ENCODE data around the gene KRT6A. TPM values are rescaled to one million over a fixed set of nuclear protein-coding genes. Genes with fewer than 3 reads are reported as not detected.

KRT6A gene
- not detected for polyA plus RNA-seq (2013, experiment 1 of 2)
- not detected for polyA plus RNA-seq (2013, experiment 2 of 2)

GRCh38 chr12:52493172-52493571 lies at the start of gene KRT6A:
Gene KRT6A (minus strand): TSS chr12:52493257. CDS start chr12:52493188, 69 bp downstream.
- Histone ChIP-seq H2BK5ac (ENCODE audit: low read depth, low read length, poor library complexity, severe bottlenecking) (no peak within 1 kb of the TSS), H3K79me1 (replicated peaks; ENCODE audit: low read length, poor library complexity, severe bottlenecking) (no peaks in the 10 kb centered on the region), H3K4ac (ENCODE audit: low read depth in 1 of 2, low read length in 2 of 2) (no peak within 1 kb of the TSS), H4K91ac (ENCODE audit: low read length) (no peak within 1 kb of the TSS), H3K27me3 (ENCODE audit: control insufficient read depth in 1 of 2, insufficient read depth in 1 of 2, low read length in 2 of 2) (peaks cover 25 to 66% of the 10 kb centered on the region in 2 experiments), H2AFZ (ENCODE audit: low read depth, low read length) (no peak within 1 kb of the TSS), H3K27ac (ENCODE audit: low read length, poor library complexity, severe bottlenecking) (no peak within 1 kb of the TSS), H2AK5ac (ENCODE audit: low read length, severe bottlenecking) (no peak within 1 kb of the TSS), H2BK120ac (ENCODE audit: low read depth, low read length) (no peak within 1 kb of the TSS), H3K9ac (ENCODE audit: low read length) (no peak within 1 kb of the TSS), H3K23ac (ENCODE audit: low read length in 2 of 2) (no peak within 1 kb of the TSS), H3K14ac (ENCODE audit: low read length in 2 of 2) (no peak within 1 kb of the TSS), H3K4me3 (ENCODE audit: insufficient read depth in 1 of 2, low read depth in 1 of 2, low read length in 2 of 2) (no peak within 1 kb of the TSS), H2BK12ac (ENCODE audit: low read length in 2 of 2) (no peak within 1 kb of the TSS), H3K9me3 (ENCODE audit: control insufficient read depth, low read length) (no peaks in the 10 kb centered on the region), H2BK15ac (ENCODE audit: low read depth, poor library complexity, severe bottlenecking) (no peak within 1 kb of the TSS), H3K36me3 (ENCODE audit: control insufficient read depth in 1 of 2, insufficient read depth in 2 of 2, low read depth in 1 of 2, low read length in 2 of 2) (no peaks in the 10 kb centered on the region), H3K4me2 (ENCODE audit: low read length, poor library complexity, severe bottlenecking) (no peak within 1 kb of the TSS), H3K18ac (ENCODE audit: low read depth in 1 of 2, low read length in 2 of 2) (no peak within 1 kb of the TSS), H3K4me1 (ENCODE audit: control insufficient read depth, insufficient read depth, low read depth, low read length) (peaks cover 2% of the 10 kb centered on the region), H4K8ac (ENCODE audit: low read length) (no peak within 1 kb of the TSS)
- no peak for DNase-seq
- WGBS = 92% methylated on average over 2 of the region's 2 CpGs

- H2BK5ac ChIP-seq (ENCODE audit: low read depth, low read length, poor library complexity, severe bottlenecking) = no peak overlapping the region
- no peak overlapping the region for H3K4me3 ChIP-seq (ENCODE audit: insufficient read depth in 1 of 2, low read depth in 1 of 2, low read length in 2 of 2)
- H3K23ac ChIP-seq (ENCODE audit: low read length in 2 of 2) = no peak overlapping the region
- no peak overlapping the region for H3K4me2 ChIP-seq (ENCODE audit: low read length, poor library complexity, severe bottlenecking)
- no peaks in the 10 kb centered on the region for H3K79me1 ChIP-seq (replicated peaks; ENCODE audit: low read length, poor library complexity, severe bottlenecking)
- no peak overlapping the region for H2BK12ac ChIP-seq (ENCODE audit: low read length in 2 of 2)
- H3K9me3 ChIP-seq (ENCODE audit: control insufficient read depth, low read length) = no peaks in the 10 kb centered on the region
- no peak overlapping the region for H2BK120ac ChIP-seq (ENCODE audit: low read depth, low read length)
- no peak overlapping the region for H3K27ac ChIP-seq (ENCODE audit: low read length, poor library complexity, severe bottlenecking)
- no peak overlapping the region for H3K9ac ChIP-seq (ENCODE audit: low read length)
- H3K4ac ChIP-seq (ENCODE audit: low read depth in 1 of 2, low read length in 2 of 2) = no peak overlapping the region
- no peak for DNase-seq
- no peaks in the 10 kb centered on the region for H3K36me3 ChIP-seq (ENCODE audit: control insufficient read depth in 1 of 2, insufficient read depth in 2 of 2, low read depth in 1 of 2, low read length in 2 of 2)
- no peak overlapping the region for H4K91ac ChIP-seq (ENCODE audit: low read length)
- H2AFZ ChIP-seq (ENCODE audit: low read depth, low read length) = no peak overlapping the region
- no peak overlapping the region for H2BK15ac ChIP-seq (ENCODE audit: low read depth, poor library complexity, severe bottlenecking)
- H3K27me3 ChIP-seq (ENCODE audit: control insufficient read depth in 1 of 2, insufficient read depth in 1 of 2, low read length in 2 of 2) = peaks cover 0 to 44% of the 10 kb centered on the region in 2 experiments
- H3K14ac ChIP-seq (ENCODE audit: low read length in 2 of 2) = no peak overlapping the region
- no peak overlapping the region for H4K8ac ChIP-seq (ENCODE audit: low read length)
- no peaks in the 10 kb centered on the region for H3K4me1 ChIP-seq (ENCODE audit: control insufficient read depth, insufficient read depth, low read depth, low read length)
- no peak overlapping the region for H3K18ac ChIP-seq (ENCODE audit: low read depth in 1 of 2, low read length in 2 of 2)
- no peak overlapping the region for H2AK5ac ChIP-seq (ENCODE audit: low read length, severe bottlenecking)
Measured at GRCh38 chr12:52542157-52542556, 49.1 kb upstream of the KRT6A start.

GRCh38 chr12:52541709-52542108 lies 48.7 kb upstream of the KRT6A start:
- no peak for DNase-seq
- H3K27ac ChIP-seq (ENCODE audit: low read length, poor library complexity, severe bottlenecking) = no peak overlapping the region
- WGBS = 88% methylated on average over 3 of the region's 5 CpGs
- H3K27me3 ChIP-seq (ENCODE audit: control insufficient read depth in 1 of 2, insufficient read depth in 1 of 2, low read length in 2 of 2) = peaks cover 0 to 43% of the 10 kb centered on the region in 2 experiments
- no peak overlapping the region for H3K23ac ChIP-seq (ENCODE audit: low read length in 2 of 2)
- no peak overlapping the region for H3K18ac ChIP-seq (ENCODE audit: low read depth in 1 of 2, low read length in 2 of 2)
- no peak overlapping the region for H3K14ac ChIP-seq (ENCODE audit: low read length in 2 of 2)
- no peaks in the 10 kb centered on the region for H3K9me3 ChIP-seq (ENCODE audit: control insufficient read depth, low read length)
- H3K4me2 ChIP-seq (ENCODE audit: low read length, poor library complexity, severe bottlenecking) = no peak overlapping the region
- no peak overlapping the region for H4K91ac ChIP-seq (ENCODE audit: low read length)
- H2BK5ac ChIP-seq (ENCODE audit: low read depth, low read length, poor library complexity, severe bottlenecking) = no peak overlapping the region
- no peak overlapping the region for H3K4me3 ChIP-seq (ENCODE audit: insufficient read depth in 1 of 2, low read depth in 1 of 2, low read length in 2 of 2)
- no peak overlapping the region for H2BK15ac ChIP-seq (ENCODE audit: low read depth, poor library complexity, severe bottlenecking)
- H2AFZ ChIP-seq (ENCODE audit: low read depth, low read length) = no peak overlapping the region
- no peak overlapping the region for H2AK5ac ChIP-seq (ENCODE audit: low read length, severe bottlenecking)
- H2BK120ac ChIP-seq (ENCODE audit: low read depth, low read length) = no peak overlapping the region
- no peak overlapping the region for H3K4ac ChIP-seq (ENCODE audit: low read depth in 1 of 2, low read length in 2 of 2)
- H4K8ac ChIP-seq (ENCODE audit: low read length) = no peak overlapping the region
- H3K4me1 ChIP-seq (ENCODE audit: control insufficient read depth, insufficient read depth, low read depth, low read length) = no peaks in the 10 kb centered on the region
- no peak overlapping the region for H2BK12ac ChIP-seq (ENCODE audit: low read length in 2 of 2)
- H3K36me3 ChIP-seq (ENCODE audit: control insufficient read depth in 1 of 2, insufficient read depth in 2 of 2, low read depth in 1 of 2, low read length in 2 of 2) = no peaks in the 10 kb centered on the region
- no peak overlapping the region for H3K9ac ChIP-seq (ENCODE audit: low read length)
- H3K79me1 ChIP-seq (replicated peaks; ENCODE audit: low read length, poor library complexity, severe bottlenecking) = no peaks in the 10 kb centered on the region

- 85% methylated on average over 7 of the region's 7 CpGs for WGBS
- H3K4ac ChIP-seq (ENCODE audit: low read depth in 1 of 2, low read length in 2 of 2) = no peak overlapping the region
- H3K27ac ChIP-seq (ENCODE audit: low read length, poor library complexity, severe bottlenecking) = no peak overlapping the region
- H2BK15ac ChIP-seq (ENCODE audit: low read depth, poor library complexity, severe bottlenecking) = no peak overlapping the region
- H3K23ac ChIP-seq (ENCODE audit: low read length in 2 of 2) = no peak overlapping the region
- H2BK12ac ChIP-seq (ENCODE audit: low read length in 2 of 2) = no peak overlapping the region
- H3K36me3 ChIP-seq (ENCODE audit: control insufficient read depth in 1 of 2, insufficient read depth in 2 of 2, low read depth in 1 of 2, low read length in 2 of 2) = no peaks in the 10 kb centered on the region
- no peaks in the 10 kb centered on the region for H3K4me1 ChIP-seq (ENCODE audit: control insufficient read depth, insufficient read depth, low read depth, low read length)
- peak overlapping the region; percentile 18 for H4K91ac ChIP-seq (ENCODE audit: low read length)
- H3K9ac ChIP-seq (ENCODE audit: low read length) = no peak overlapping the region
- no peak overlapping the region for H3K18ac ChIP-seq (ENCODE audit: low read depth in 1 of 2, low read length in 2 of 2)
- H2BK120ac ChIP-seq (ENCODE audit: low read depth, low read length) = no peak overlapping the region
- DNase-seq = no peak
- H3K27me3 ChIP-seq (ENCODE audit: control insufficient read depth in 1 of 2, insufficient read depth in 1 of 2, low read length in 2 of 2) = peaks cover 0 to 35% of the 10 kb centered on the region in 2 experiments
- no peak overlapping the region for H3K4me3 ChIP-seq (ENCODE audit: insufficient read depth in 1 of 2, low read depth in 1 of 2, low read length in 2 of 2)
- H2BK5ac ChIP-seq (ENCODE audit: low read depth, low read length, poor library complexity, severe bottlenecking) = no peak overlapping the region
- H3K4me2 ChIP-seq (ENCODE audit: low read length, poor library complexity, severe bottlenecking) = no peak overlapping the region
- no peak overlapping the region for H2AFZ ChIP-seq (ENCODE audit: low read depth, low read length)
- H3K9me3 ChIP-seq (ENCODE audit: control insufficient read depth, low read length) = no peaks in the 10 kb centered on the region
- H3K79me1 ChIP-seq (replicated peaks; ENCODE audit: low read length, poor library complexity, severe bottlenecking) = no peaks in the 10 kb centered on the region
- H2AK5ac ChIP-seq (ENCODE audit: low read length, severe bottlenecking) = no peak overlapping the region
- no peak overlapping the region for H4K8ac ChIP-seq (ENCODE audit: low read length)
- H3K14ac ChIP-seq (ENCODE audit: low read length in 2 of 2) = no peak overlapping the region
Measured at GRCh38 chr12:52540531-52540930, 47.5 kb upstream of the KRT6A start.

All from mesenchymal stem cell (in vitro differentiated cells and primary cell).